NCI-H2196 (cell line): ENCODE data around the gene CHD1.
A peak's percentile ranks its signal among the peaks of the same experiment; 100 is the strongest.
"Not testable (repeated sequence)": the region's sequence is repeated elsewhere in the genome, so short reads cannot be mapped to it uniquely, and the experiment has no call there.

Source experiments
- DNase-seq: peaks from one replicate; lab custom pipeline; 2025; ENCODE audit not compliant: unreplicated experiment; lab: John Stamatoyannopoulos, UW

Gene CHD1

DNA sequence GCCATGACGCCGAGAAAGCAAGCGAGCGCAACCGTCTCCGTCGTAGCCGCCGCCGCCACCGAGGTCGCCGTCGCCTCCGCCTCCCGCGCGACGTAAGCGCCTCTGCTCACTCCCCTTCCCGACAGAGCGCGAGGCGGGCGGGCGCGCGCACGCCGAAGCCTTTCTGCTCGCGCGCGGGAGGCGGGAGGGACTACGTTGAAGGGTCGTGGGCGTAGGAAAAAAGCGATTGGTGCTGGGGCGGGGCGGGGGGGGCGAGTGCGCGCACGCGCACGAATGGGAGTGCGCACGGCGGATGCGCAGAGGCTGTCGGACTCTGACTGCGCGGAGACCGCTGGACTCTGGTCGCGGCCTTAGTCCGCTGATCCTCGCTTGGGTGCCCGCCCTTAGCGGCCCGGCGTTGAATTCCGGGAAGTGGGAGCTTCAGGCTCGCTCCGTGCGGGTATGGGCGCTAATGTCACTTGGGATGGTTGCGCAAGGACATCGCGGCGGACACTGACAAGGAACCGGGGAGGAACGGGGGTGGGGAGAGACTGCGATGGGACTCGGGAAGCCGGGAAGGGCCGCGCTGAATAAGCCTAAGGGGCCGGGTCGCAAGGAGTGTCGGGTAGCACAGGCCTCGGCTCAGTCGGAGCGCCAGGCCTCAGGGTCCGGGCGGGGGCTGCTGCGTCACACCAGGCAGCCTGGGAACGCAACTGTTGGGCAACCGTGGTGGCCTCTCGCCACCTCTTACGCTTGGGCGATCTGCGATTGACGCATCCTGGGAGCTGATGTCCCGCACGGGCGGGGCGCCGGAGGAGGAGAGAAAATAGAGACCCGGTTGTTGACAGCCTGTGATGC lies at the start of gene CHD1:
Gene CHD1 (minus strand): TSS at position 135 of the 837 bp plus-strand sequence. CDS start 2,621 bp downstream, outside the sequence.
- peak; percentile 98 for DNase-seq

GRCh38 chr5:98978528-98978927 lies 49.7 kb upstream of the CHD1 start:
- no peak for DNase-seq

- peak; percentile 16 for DNase-seq
Observed at GRCh38 chr5:98977723-98978122, 48.9 kb upstream of the CHD1 start.

DNA sequence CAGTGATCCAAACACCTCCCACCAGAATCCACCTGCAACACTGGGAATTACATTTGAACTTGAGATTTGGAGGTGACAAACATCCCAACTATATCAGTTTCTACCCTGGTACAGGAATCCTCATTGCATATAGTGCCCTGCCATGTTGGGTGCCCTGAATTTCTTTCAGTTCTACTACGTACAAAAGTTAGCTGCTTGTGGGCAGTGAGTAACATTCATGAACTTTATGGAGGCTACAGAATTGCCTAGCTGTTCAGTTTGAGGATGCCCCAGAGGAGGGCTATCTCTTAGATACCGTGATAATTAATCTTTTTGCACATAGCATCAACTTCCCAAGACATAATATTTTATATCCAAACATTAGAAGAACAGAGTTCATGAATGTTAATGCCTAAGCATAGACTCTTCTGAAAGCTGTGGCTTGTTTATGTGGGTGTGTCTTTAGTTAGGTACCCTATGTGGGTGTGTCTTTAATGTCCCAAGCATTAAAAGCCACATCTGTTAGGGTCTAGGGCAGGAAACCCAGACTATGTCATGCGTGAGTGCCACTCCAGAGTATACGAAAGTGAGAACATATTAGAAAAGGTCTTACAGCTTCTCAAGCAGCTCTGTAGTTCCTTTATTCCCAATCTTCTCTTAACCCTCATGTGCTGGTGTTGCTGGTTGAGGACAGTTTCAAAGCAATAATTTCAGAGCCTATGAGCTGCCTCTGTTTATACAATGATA lies 47.0 kb upstream of the CHD1 start:
- no peak for DNase-seq

DNA sequence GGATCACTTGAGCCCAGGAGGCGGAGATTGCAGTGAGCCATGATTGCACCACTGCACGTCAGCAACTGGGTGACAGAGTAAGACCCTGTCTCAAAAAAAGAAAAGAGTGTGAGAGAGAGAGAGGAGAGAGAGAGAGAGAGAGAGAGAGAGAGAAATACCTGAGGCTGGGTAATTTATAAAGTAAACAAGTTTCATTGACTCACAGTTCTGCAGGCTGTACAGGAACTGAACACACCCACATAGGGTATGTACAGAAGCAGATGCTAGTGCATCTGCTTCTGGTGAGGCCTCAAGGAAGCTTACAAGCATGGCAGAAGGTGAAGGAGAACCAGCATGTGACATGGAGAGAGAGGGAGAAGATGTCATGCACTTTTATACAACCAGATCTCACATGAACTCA lies 46.4 kb upstream of the CHD1 start:
- no peak for DNase-seq

GRCh38 chr5:98969400-98969799 lies 40.6 kb upstream of the CHD1 start:
- no peak for DNase-seq

GRCh38 chr5:98968056-98968564 lies 39.3 kb upstream of the CHD1 start:
- no peak for DNase-seq

DNA sequence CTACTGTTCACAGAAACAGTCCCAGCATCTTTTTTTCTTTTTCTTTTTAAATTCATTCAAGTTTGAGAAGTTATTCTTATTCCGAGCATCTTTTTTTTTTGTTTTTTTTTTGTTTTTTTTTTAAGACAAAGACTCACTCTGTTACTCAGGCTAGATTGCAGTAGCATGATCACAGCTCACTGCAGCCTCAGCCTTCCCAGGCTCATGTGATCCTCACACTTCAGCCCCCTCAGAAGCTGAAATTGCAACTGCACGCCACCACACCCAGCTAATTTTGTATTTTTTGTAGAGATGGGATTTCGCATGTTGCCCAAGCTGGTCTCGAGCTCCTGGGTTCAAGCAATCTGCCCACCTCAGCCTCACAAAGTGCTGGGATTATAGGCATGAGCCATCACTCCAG lies 36.4 kb upstream of the CHD1 start:
- DNase-seq, result no peak

GRCh38 chr5:98964621-98965020 lies 35.8 kb upstream of the CHD1 start:
- no peak for DNase-seq

DNA sequence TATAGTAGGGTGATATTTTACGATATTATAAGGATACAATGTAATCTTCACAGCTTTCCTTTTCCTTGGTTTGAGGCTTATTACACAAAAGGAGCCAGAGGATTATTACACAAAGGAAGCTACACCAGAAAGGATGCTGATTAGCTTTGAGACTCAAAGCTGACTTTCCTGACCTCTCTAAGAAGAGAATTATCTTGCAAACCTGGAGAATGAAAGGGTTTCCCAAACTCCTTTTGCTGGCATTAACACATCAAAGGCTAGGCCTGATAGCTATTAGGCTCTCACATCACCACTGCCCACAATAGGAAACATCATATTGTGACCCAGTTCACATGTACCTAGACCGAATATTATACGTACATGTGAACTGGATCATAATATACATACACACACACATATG lies 34.2 kb upstream of the CHD1 start:
- DNase-seq, result no peak

DNA sequence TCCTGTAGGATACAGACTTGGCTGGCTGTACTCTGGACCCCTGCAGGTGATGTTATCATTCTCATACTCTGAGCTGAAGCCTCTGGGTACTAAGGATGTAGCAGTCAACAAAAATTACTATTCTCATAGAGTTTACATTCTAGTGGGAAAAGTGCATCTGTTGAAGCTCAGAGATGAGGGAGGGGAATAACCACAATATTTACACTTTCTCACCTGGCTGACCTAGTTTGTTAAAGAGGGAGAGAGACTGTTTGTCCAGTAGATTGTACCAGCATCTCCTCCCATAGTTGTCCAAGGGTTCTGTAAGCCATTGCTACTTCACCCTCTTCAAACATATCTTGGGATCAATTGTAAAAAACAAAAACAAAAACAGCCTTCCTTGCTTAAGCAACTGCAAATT lies 33.8 kb upstream of the CHD1 start:
- DNase-seq, result no peak

DNA sequence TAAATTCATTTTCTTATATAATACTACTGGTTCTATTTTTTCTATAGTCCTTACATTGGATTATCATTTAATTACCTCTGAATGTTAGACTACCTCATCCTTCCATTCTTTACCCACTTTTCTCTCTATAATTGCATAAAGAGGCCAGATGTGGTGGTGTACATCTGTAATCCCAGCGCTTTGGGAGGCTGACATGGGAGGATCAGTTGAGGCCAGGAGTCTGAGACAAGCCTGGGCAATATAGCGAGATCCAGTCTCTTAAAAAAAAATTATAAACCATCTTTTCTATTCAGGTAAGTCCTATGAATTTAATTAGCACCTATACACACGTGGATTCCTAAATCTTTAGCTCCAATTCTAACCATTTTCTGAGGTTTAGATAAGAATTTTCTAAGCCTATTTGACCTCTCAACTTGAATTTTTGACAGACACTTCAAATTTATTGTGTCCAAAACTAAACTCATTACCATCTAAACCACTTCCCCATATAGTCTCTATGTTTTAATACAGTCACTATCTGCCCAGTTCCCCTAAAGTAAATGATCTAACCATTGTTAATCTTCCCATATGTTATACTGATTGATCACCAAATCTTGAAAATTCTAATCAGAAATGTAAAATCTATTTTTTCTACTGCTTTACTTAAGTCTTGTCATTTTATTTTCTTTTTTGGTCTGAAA lies 33.0 kb upstream of the CHD1 start:
- no peak for DNase-seq

DNA sequence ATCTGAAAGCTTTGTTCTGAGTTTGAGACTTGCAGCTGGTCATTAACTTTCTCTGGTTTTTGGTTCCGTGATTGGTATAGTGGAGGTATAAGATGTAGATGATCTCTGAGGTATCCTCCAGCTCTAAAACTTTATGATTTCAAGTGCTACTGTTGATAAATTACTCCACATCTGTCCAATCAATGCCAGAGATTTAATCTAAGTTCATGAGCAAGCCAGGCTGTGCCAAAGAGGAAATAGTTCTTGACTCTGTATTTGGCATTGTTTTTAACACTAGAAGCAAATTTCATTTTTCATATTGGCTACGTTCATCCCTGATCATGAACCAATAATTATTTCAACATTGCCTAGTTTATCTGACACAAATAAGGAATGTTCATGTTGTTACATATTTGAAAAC lies 28.5 kb upstream of the CHD1 start:
- DNase-seq, result no peak

DNA sequence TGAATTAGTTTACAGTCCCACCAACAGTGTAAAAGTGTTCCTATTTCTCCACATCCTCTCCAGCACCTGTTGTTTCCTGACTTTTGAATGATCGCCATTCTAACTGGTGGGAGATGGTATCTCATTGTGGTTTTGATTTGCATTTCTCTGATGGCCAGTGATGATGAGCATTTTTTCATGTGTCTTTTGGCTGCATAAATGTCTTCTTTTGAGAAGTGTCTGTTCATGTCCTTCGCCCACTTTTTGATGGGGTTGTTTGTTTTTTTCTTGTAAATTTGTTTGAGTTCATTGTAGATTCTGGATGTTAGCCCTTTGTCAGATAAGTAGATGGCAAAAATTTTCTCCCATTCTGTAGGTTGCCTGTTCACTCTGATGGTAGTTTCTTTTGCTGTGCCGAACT lies 27.1 kb upstream of the CHD1 start:
- DNase-seq, result not testable (repeated sequence)

DNA sequence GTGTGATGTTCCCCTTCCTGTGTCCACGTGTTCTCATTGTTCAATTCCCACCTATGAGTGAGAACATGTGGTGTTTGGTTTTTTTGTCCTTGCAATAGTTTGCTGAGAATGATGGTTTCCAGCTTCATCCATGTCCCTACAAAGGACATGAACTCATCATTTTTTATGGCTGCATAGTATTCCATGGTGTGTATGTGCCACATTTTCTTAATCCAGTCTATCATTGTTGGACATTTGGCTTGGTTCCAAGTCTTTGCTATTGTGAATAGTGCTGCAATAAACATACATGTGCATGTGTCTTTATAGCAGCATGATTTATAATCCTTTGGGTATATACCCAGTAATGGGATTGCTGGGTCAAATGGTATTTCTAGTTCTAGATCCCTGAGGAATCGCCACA lies 26.7 kb upstream of the CHD1 start:
- DNase-seq, result not testable (repeated sequence)

DNA sequence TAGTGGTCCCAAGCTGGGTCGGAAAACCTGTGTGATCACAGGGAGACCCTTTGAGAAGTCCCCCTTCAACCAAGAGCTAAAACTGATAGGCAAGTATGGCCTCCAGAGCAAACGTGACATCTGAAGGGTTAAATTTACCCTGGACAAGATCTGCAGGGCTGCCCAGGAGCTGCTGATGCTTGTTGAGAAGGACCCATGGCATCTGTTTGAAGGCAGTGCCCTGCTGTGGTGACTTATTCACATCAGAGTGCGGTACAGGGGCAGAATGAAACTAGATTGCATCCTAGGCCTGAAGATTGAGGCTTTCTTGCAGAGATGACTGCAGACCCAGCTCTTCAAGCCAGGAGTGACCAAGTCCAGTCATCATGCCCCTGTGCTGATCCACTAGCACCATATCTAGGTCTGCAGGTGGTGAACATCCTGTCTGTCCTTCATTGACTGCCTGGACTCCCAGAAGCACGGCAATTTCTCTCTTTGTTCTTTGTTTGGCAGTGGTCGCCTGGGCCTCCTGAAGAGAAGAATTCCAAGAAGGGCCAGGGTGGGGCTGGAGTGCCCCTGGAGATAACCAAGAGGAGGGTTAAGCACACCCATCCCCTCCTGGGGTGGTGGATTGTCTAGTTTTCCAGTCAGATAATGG lies 25.7 kb upstream of the CHD1 start:
- no peak for DNase-seq

GRCh38 chr5:98942847-98943246 lies 14.0 kb upstream of the CHD1 start:
- no peak for DNase-seq

DNA sequence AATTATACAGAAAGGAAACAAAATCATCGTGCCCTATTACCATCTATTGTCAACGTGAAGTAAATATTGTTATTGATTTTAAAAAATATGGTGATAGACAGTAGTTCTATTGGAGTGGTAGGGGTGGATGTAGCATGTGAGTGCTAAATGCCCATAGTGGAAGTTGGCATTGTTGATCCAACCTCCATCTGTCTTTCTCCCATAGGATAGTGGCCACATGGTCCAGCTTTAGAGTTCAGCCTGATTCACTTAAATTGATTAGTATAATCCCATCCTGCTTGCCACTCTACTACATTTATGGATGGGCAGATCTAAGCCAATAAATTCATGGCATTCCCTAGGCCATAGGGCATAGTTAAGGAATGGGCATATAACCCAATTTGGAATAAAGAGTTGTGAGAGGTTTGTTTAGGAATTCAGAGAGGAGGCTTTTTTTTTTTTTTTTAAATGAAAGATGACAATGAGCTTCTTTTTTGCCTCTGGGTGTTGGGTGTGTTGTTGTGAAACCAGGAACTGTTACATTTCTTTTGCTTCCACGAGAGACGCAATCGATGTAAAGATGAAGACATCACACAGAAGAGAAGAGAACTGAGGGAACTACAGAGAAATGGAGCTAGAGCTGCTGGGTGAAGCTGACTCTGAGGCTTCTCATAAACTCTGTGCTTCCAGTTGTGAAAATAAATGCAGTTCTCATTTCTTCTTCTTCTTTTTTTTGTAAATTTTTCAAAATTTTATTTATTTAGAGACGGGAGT lies 12.5 kb upstream of the CHD1 start:
- no peak for DNase-seq

GRCh38 chr5:98940581-98940980 lies 11.8 kb upstream of the CHD1 start:
- no peak for DNase-seq

- DNase-seq, result no peak
Observed at GRCh38 chr5:98938464-98938863, 9.7 kb upstream of the CHD1 start.
